ENCODE measurements around the gene GIN1. TPM values are rescaled to one million over a fixed set of nuclear protein-coding genes. Genes with fewer than 3 reads are reported as not detected.

Gene GIN1
- total RNA-seq, 2 experiments from 2014 or later: 7.5 to 14.9 TPM

DNA sequence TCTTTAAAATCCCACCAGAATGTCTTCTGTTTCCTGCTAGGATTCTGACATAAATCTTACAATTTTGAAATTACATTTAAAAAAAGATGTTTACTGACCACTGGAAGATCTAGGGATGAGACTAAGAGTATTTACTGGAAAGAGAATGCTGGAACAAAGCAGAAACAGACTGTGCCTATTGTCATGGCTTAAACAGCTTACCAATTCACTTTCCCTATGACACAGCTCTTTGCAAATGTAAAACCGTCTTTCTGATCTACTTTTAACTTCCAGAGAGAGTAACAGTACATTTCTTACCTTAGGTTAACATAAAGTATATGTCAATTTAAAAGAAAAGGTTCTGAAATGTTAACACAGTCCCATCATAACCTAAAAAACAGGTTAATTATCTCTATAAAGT, 10.7 kb downstream of the GIN1 start:
- DNase-seq (no peak), ATAC-seq (no peak)
- no peak overlapping the region for H3K27ac Mint-ChIP-seq
- CTCF ChIA-PET: interaction anchor here (0.9 kb wide), 1 partner anchor 30 kb away, joined by 3 read pairs; no protein-coding TSS in a partner anchor
- POLR2A ChIA-PET: interaction anchor here (1.1 to 1.6 kb wide), 2 partner anchors 10 to 11 kb away, joined by 3 to 5 read pairs; partner anchors contain the start of genes GIN1 and PPIP5K2
- H3K4me1 Mint-ChIP-seq (ENCODE audit: low read depth): peaks cover 26% of the 10 kb centered on the region
- H3K27me3 Mint-ChIP-seq (ENCODE audit: low read depth): no peaks in the 10 kb centered on the region
- no peak overlapping the region for H3K4me3 Mint-ChIP-seq
- peaks cover 22% of the 10 kb centered on the region for H3K36me3 Mint-ChIP-seq (ENCODE audit: low read depth)
- H3K9me3 Mint-ChIP-seq (ENCODE audit: insufficient read depth): peaks cover 9% of the 10 kb centered on the region

DNA sequence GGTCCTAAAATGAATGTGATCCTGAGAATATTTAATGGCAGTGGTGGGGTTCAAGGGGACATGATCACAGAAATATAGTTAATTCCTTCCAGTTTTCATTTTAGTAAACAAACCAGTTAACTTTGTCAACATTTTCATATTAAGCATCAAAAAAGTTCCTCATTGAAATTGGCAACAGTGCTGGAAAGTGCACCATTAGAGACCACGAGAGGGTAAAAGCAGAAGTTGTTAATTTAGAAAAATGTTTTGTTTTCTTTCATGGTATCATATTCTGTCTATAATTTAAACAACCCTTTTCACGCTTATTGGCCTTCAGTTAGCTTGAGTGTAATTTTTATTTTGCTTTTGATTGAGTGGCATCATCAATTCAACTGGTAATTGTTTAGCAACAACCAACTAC, 11.9 kb downstream of the GIN1 start:
- Mint-ChIP-seq H3K27me3 (ENCODE audit: low read depth) (no peaks in the 10 kb centered on the region), H3K4me1 (ENCODE audit: low read depth) (peaks cover 25% of the 10 kb centered on the region), H3K9me3 (ENCODE audit: insufficient read depth) (peaks cover 9% of the 10 kb centered on the region), H3K4me3 (no peak overlapping the region), H3K36me3 (ENCODE audit: low read depth) (peaks cover 21% of the 10 kb centered on the region), H3K27ac (no peak overlapping the region)
- ChIA-PET POLR2A (interaction anchor here (1.6 kb wide), 1 partner anchor 11 kb away, joined by 5 read pairs; the partner anchor contains the start of genes GIN1 and PPIP5K2), CTCF (interaction anchor here (1.0 kb wide), 1 partner anchor 39 kb away, joined by 3 read pairs; no protein-coding TSS in a partner anchor)
- DNase-seq (no peak), ATAC-seq (no peak)

DNA sequence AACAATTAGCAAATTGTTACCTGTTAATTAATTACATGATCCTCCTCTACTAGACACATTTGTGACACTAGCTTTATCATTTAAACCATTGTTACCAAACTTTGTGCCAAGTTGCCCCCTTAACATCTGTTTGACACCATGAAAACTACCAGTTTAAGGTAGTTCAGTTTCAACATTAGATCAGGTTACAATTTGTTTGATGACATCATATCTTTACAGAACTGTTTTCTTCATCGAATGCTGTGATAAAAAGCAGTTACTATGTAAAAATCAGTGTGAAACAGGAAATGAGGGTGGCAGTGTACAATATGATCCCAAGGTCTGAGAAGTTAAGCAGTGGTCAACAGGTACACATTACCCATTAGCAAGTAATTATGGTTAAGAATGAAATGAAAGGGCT, 17.7 kb downstream of the GIN1 start:
- CTCF ChIA-PET: no interaction called here
- ATAC-seq: no peak
- Mint-ChIP-seq H3K4me3 (no peak overlapping the region), H3K4me1 (ENCODE audit: low read depth) (no peaks in the 10 kb centered on the region), H3K27me3 (ENCODE audit: low read depth) (no peaks in the 10 kb centered on the region), H3K36me3 (ENCODE audit: low read depth) (peaks cover 15% of the 10 kb centered on the region), H3K9me3 (ENCODE audit: insufficient read depth) (no peaks in the 10 kb centered on the region), H3K27ac (no peak overlapping the region)
- DNase-seq: no peak
- POLR2A ChIA-PET: no interaction called here

DNA sequence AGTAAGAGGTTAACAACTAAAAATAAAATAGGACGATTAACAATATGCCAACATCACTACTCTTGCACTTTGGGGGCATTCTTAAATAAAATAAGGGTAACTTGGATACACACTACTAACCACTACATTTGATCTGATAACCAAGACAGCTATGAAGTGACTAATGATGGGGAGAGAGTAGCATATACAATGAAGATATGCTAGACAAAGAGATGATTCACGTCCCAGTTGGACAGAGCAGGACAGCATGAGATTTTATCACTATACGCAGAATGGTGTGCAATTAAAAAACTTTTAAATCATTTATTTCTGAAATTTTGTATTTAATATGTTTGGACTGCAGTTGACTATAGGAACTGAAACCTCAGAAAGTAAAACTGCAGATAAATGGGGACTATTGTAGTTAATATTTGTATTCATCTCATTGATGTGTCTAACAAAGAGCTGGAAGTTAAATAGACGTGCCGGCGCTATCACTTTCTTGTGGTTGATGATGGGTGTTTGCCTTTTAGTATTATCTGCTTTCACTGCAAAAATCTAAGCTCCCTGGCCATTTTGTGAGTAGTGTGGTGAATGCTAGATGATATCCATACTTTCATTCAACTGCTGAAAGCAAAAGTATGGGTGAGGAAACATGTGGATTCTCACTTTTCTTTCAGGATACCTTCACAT, 18.7 kb downstream of the GIN1 start:
- Mint-ChIP-seq H3K36me3 (ENCODE audit: low read depth) (peaks cover 18% of the 10 kb centered on the region), H3K4me1 (ENCODE audit: low read depth) (no peaks in the 10 kb centered on the region), H3K27ac (no peak overlapping the region), H3K4me3 (no peak overlapping the region), H3K27me3 (ENCODE audit: low read depth) (no peaks in the 10 kb centered on the region), H3K9me3 (ENCODE audit: insufficient read depth) (no peaks in the 10 kb centered on the region)
- DNase-seq (no peak), ATAC-seq (no peak)
- CTCF ChIA-PET: no interaction called here
- POLR2A ChIA-PET: interaction anchor here (1.1 kb wide), 1 partner anchor 19 kb away, joined by 3 read pairs; the partner anchor contains the start of genes GIN1 and PPIP5K2

DNA sequence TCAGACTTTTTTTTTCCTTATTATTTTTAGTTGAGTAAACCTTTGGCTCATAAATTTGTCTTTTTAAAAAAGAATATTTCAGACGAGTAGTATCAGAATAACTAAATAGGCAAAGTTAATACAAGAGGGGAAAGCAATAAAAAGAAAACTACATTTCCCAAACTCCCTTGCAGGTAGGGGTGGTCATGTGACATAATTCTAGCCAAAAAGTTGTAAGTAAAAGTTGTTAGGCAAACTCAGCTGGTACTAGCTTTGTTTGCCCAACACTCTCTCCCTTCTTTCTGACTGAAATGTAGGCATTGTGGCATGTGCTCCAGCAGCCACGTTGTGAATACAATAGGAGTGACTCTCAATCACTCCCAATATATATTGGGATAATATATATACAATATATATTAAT, 20.9 kb downstream of the GIN1 start:
- DNase-seq: no peak
- no peak for ATAC-seq
- no peaks in the 10 kb centered on the region for H3K9me3 Mint-ChIP-seq (ENCODE audit: insufficient read depth)
- H3K27ac Mint-ChIP-seq: no peak overlapping the region
- no peaks in the 10 kb centered on the region for H3K4me1 Mint-ChIP-seq (ENCODE audit: low read depth)
- peaks cover 13% of the 10 kb centered on the region for H3K36me3 Mint-ChIP-seq (ENCODE audit: low read depth)
- H3K4me3 Mint-ChIP-seq: no peak overlapping the region
- CTCF ChIA-PET: no interaction called here
- POLR2A ChIA-PET: no interaction called here
- H3K27me3 Mint-ChIP-seq (ENCODE audit: low read depth): no peaks in the 10 kb centered on the region

DNA sequence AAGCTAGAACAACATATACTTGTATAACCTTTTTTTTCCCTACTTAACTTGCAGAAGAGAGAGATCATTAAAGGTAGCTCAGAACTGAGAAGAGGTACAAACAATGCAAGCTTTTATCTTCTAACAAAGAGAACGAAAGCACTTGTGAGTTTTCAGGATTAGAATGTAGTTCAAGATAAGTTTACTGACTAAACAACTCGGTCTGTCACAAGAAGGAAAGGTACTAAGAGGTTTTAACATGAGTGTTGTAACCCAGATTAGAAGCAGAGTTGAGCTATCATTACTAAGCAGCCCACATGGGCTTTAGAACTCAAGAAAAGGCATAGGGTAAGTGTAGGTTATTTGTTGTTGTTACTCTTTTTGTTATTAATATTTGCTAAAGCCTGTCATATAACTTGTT, 25.2 kb downstream of the GIN1 start:
- H3K9me3 Mint-ChIP-seq (ENCODE audit: insufficient read depth): no peaks in the 10 kb centered on the region
- no peaks in the 10 kb centered on the region for H3K4me1 Mint-ChIP-seq (ENCODE audit: low read depth)
- no peak overlapping the region for H3K27ac Mint-ChIP-seq
- CTCF ChIA-PET: no interaction called here
- ATAC-seq: no peak
- no peak overlapping the region for H3K4me3 Mint-ChIP-seq
- H3K36me3 Mint-ChIP-seq (ENCODE audit: low read depth): peaks cover 25% of the 10 kb centered on the region
- POLR2A ChIA-PET: no interaction called here
- H3K27me3 Mint-ChIP-seq (ENCODE audit: low read depth): no peaks in the 10 kb centered on the region
- no peak for DNase-seq

DNA sequence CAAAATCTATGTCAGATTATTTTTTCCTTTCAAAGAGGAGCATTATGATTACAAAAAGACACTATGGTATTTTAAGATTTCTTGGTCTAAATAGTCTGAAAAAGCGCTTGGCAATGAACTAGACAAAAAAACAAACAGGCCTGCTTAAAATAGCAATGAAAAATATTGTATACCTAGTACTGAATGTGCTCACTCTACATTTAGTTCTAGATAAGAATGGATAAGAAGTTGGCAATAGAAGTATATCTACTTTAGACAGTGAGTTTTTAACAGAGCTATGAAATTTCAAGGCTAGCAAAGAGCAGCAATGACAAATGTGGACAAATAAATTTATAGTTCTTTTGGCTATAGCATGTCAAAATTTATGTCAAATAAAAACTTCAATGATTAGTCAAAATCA, 26.2 kb downstream of the GIN1 start:
- POLR2A ChIA-PET: no interaction called here
- DNase-seq (no peak), ATAC-seq (no peak)
- Mint-ChIP-seq H3K4me3 (no peak overlapping the region), H3K27ac (no peak overlapping the region), H3K9me3 (ENCODE audit: insufficient read depth) (no peaks in the 10 kb centered on the region), H3K4me1 (ENCODE audit: low read depth) (no peaks in the 10 kb centered on the region), H3K27me3 (ENCODE audit: low read depth) (no peaks in the 10 kb centered on the region), H3K36me3 (ENCODE audit: low read depth) (peaks cover 25% of the 10 kb centered on the region)
- CTCF ChIA-PET: no interaction called here

DNA sequence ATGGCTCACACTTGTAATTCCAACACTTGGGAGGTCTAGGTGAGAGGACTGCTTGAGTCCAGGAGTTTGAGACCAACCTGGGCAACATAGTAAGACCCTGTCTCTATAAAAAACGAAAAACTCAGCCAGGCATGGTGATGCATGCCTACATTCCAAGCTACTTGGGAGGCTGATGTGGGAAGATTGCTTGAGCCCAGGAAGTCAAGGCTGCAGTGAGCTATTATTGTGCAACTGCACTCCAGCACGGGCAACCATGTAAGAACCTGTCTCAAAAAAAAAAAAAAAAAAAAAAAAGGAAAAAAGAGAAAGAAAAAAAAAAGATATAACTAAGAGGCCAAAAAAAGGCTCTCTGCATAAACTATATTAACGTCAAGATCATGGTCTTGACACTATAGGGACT, 27.3 kb downstream of the GIN1 start:
- CTCF ChIA-PET: no interaction called here
- Mint-ChIP-seq H3K27me3 (ENCODE audit: low read depth) (no peaks in the 10 kb centered on the region), H3K36me3 (ENCODE audit: low read depth) (peaks cover 25% of the 10 kb centered on the region), H3K9me3 (ENCODE audit: insufficient read depth) (no peaks in the 10 kb centered on the region), H3K27ac (no peak overlapping the region), H3K4me1 (ENCODE audit: low read depth) (no peaks in the 10 kb centered on the region), H3K4me3 (no peak overlapping the region)
- no peak for DNase-seq
- POLR2A ChIA-PET: no interaction called here
- ATAC-seq: no peak

DNA sequence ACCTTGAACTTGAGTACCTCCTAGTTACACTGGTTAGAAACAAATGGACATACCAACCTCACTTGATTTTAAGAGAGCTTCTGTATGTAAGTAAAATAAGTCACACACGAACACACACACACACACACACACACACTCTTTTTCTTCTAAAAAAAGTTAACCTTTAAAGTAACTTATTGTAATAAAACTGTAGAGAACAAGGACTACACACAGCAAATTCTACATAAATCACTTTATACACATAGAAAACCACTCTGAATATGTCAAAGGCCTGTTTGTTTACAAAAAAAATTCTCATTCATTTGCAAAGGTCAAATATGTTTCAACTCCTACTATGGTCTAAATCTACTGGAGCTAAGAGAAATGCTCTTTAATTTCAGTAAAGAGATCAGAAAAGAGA, 29.1 kb downstream of the GIN1 start:
- Mint-ChIP-seq H3K9me3 (ENCODE audit: insufficient read depth) (no peaks in the 10 kb centered on the region), H3K4me3 (no peak overlapping the region), H3K4me1 (ENCODE audit: low read depth) (no peaks in the 10 kb centered on the region), H3K36me3 (ENCODE audit: low read depth) (peaks cover 25% of the 10 kb centered on the region), H3K27me3 (ENCODE audit: low read depth) (no peaks in the 10 kb centered on the region), H3K27ac (no peak overlapping the region)
- no peak for ATAC-seq
- CTCF ChIA-PET: no interaction called here
- POLR2A ChIA-PET: no interaction called here
- DNase-seq: no peak

DNA sequence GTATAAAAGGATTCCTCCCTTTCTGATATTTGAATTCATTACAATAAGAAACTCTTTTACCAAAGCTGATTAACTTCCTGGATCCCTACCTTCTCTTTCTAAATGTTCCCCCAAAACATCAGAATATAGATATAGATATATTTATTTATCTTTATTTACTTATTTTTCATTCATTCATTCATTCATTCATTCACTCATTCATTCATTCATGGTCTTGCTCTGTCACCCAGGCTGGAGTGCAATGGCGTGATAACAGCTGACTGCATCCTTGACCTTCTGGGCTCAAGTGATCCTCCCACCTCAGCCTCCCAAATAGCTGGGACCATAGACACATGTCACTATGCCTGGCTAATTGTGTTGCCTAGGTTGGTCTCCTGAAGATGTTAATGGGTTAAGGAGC, 30.7 kb downstream of the GIN1 start:
- no peak for ATAC-seq
- peaks cover 35% of the 10 kb centered on the region for H3K36me3 Mint-ChIP-seq (ENCODE audit: low read depth)
- H3K9me3 Mint-ChIP-seq (ENCODE audit: insufficient read depth): peaks cover 2% of the 10 kb centered on the region
- ChIA-PET CTCF (no interaction called here), POLR2A (interaction anchor here (0.8 kb wide), 1 partner anchor 12 kb away, joined by 3 read pairs; no protein-coding TSS in a partner anchor)
- DNase-seq: no peak
- no peak overlapping the region for H3K4me3 Mint-ChIP-seq
- no peak overlapping the region for H3K27ac Mint-ChIP-seq
- H3K27me3 Mint-ChIP-seq (ENCODE audit: low read depth): no peaks in the 10 kb centered on the region
- no peaks in the 10 kb centered on the region for H3K4me1 Mint-ChIP-seq (ENCODE audit: low read depth)

DNA sequence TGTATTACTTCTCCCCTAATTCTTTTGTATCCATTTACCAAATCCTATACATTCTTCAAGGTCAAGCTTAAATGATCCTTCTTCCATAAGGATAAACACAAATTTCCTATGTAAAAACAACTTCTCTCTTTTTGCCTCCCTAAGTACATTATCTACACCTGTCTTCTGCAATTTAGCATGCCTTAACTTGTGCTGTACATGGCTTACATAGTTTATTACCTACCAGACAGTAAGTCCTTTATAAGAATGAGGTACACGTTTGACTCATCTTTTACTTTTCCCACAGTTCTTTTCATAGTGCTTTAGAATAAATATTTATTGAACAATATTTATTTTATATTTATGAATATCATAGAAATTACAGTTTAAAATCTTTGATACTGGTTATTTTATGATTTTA, 33.4 kb downstream of the GIN1 start:
- no peak for DNase-seq
- H3K4me1 Mint-ChIP-seq (ENCODE audit: low read depth): no peaks in the 10 kb centered on the region
- no peak overlapping the region for H3K4me3 Mint-ChIP-seq
- ChIA-PET POLR2A (no interaction called here), CTCF (no interaction called here)
- ATAC-seq: no peak
- H3K36me3 Mint-ChIP-seq (ENCODE audit: low read depth): peaks cover 25% of the 10 kb centered on the region
- peaks cover 16% of the 10 kb centered on the region for H3K9me3 Mint-ChIP-seq (ENCODE audit: insufficient read depth)
- H3K27ac Mint-ChIP-seq: no peak overlapping the region
- H3K27me3 Mint-ChIP-seq (ENCODE audit: low read depth): peaks cover 2% of the 10 kb centered on the region

DNA sequence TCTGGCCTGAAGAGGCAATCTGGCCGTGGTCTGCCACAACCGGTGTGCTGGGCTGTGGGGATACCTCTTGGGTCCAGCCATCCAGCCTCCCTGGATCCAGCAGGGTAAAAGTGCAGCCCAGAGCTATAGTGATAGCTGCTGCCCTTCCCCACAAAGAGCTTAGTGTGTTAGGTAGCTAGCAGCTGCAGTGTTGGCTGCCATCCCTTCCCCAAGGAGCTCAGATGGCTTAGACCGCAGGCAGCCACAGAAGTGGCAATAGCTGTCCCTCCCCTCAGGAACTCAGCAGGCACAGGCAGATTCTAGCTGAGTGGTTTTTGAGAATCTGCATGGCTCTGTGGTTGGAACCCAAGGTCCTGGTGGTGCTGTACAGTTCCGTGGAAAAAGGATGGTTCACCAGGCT, 40.1 kb downstream of the GIN1 start:
- CTCF ChIA-PET: no interaction called here
- H3K4me1 Mint-ChIP-seq (ENCODE audit: low read depth): no peaks in the 10 kb centered on the region
- H3K36me3 Mint-ChIP-seq (ENCODE audit: low read depth): peaks cover 5% of the 10 kb centered on the region
- no peak overlapping the region for H3K4me3 Mint-ChIP-seq
- ATAC-seq (no peak), DNase-seq (no peak)
- POLR2A ChIA-PET: no interaction called here
- peaks cover 28% of the 10 kb centered on the region for H3K9me3 Mint-ChIP-seq (ENCODE audit: insufficient read depth)
- peaks cover 2% of the 10 kb centered on the region for H3K27me3 Mint-ChIP-seq (ENCODE audit: low read depth)
- H3K27ac Mint-ChIP-seq: no peak overlapping the region

DNA sequence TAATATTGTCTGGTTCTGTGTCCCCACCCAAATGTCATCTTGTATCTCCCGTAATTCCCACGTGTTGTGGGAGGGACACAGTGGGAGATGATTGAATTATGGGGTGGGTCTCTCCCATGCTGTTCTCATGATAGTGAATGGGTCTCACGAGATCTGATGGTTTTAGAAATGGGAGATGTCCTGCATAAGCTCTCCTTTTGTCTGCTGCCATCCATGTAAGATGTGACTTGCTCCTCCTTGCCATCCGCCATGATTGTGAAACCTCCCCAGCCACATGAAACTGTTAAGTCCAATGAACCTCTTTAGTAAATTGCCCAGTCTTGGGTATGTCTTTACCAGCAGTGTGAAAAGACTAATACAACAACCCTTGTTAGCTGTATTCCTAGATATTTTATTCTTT, 44.5 kb downstream of the GIN1 start:
- peaks cover 3% of the 10 kb centered on the region for H3K36me3 Mint-ChIP-seq (ENCODE audit: low read depth)
- no peaks in the 10 kb centered on the region for H3K4me1 Mint-ChIP-seq (ENCODE audit: low read depth)
- H3K9me3 Mint-ChIP-seq (ENCODE audit: insufficient read depth): peaks cover 21% of the 10 kb centered on the region
- peaks cover 4% of the 10 kb centered on the region for H3K27me3 Mint-ChIP-seq (ENCODE audit: low read depth)
- ATAC-seq (no peak), DNase-seq (no peak)
- H3K4me3 Mint-ChIP-seq: no peak overlapping the region
- no peak overlapping the region for H3K27ac Mint-ChIP-seq
- POLR2A ChIA-PET: no interaction called here
- CTCF ChIA-PET: no interaction called here

Measured in activated CD8-positive, alpha-beta T cell treated with anti-CD3 and anti-CD28 coated beads, Interleukin-2, amount 10 ng/mL, durations not matched to agents 7 days and 5 days (primary cell).